Stomach (tissue), 9 donors: ENCODE data around the gene ZC3H12C. TPM values are rescaled to one million over a fixed set of nuclear protein-coding genes. Genes with fewer than 3 reads are reported as not detected.

Experiments used
- DNase-seq, 2 donors: peaks; one replicate each; pipeline versions ENCODE4 v3.0.0 to v3.0.0-alpha.2; 2013 to 2019
- H3K27ac ChIP-seq, 5 donors: fragments of 200-600 bp in 4 of 5; sonication (generic) in 4 of 5; one replicate each; pipeline ENCODE4 v1.5.1; 2013 to 2019; ENCODE audit warnings: mild to moderate bottlenecking in 1 of 5, moderate library complexity in 1 of 5
- H3K27me3 ChIP-seq, 3 donors: fragments of 200-600 bp; sonication (generic); one replicate each; pipeline ENCODE4 v1.5.1; 2017 to 2019; ENCODE audit warnings: mixed run types in 1 of 3
- H3K36me3 ChIP-seq, 4 donors: fragments of 200-600 bp; sonication (generic); 1 replicate in 3 of 4; 2 replicates in 1 of 4; pipeline ENCODE4 v1.5.1; 2016 to 2019
- H3K4me1 ChIP-seq, 4 donors: fragments of 200-600 bp; sonication (generic); one replicate each; pipeline ENCODE4 v1.5.1; 2016 to 2019
- H3K4me3 ChIP-seq, 4 donors: fragments of 200-600 bp; sonication (generic) in 3 of 4; one replicate each; pipeline ENCODE4 v1.5.1; 2016 to 2019; ENCODE audit warnings: mild to moderate bottlenecking in 1 of 4
- H3K9me3 ChIP-seq, 4 donors: fragments of 200-600 bp; sonication (generic); one replicate each; pipeline ENCODE4 v1.5.1; 2016 to 2019
- CTCF ChIP-seq, 7 experiments: fragments of 450-650 bp in 4 of 7; fragments of 200-600 bp in 3 of 7; sonication (generic) in 3 of 7; IDR thresholded peaks; one replicate each; pipeline ENCODE4 v1.5.1; 2016 to 2019; ENCODE audit warnings: antibody characterized with exemption in 7 of 7, control low read depth in 2 of 7, mild to moderate bottlenecking in 1 of 7
- EP300 ChIP-seq: sonication (generic); formaldehyde crosslinking; IDR thresholded peaks from one replicate; pipeline ENCODE4 v1.6.1; 2017; ENCODE audit warnings: antibody characterized with exemption
- POLR2A ChIP-seq, 4 donors: fragments of 450-650 bp; IDR thresholded peaks; one replicate each; pipeline ENCODE4 v1.6.1; 2016; ENCODE audit warnings: antibody characterized with exemption in 4 of 4, control low read depth in 2 of 4, mild to moderate bottlenecking in 1 of 4, moderate library complexity in 1 of 4
- POLR2AphosphoS5 ChIP-seq, 3 donors: sonication (generic); formaldehyde crosslinking; IDR thresholded peaks; one replicate each; pipeline ENCODE4 v1.6.1; 2016; ENCODE audit warnings: antibody characterized with exemption in 3 of 3
- WGBS, 5 donors: extraction: QIAGEN DNeasy Blood & Tissue Kit in 3 of 5; methylation state at CpG; one replicate each; pipeline versions ENCODE4 v1.1.5 to v1.1.7; 2013 to 2018; 5-methylcytosine and 5-hydroxymethylcytosine counted together
- intact Hi-C: fragments of 100-400 bp; cut with DNase I; formaldehyde crosslinking; loops from one replicate; pipeline ENCODE4 v1.15.1; 2023; ENCODE audit warnings: low total_unique reads
- polyA plus RNA-seq, 3 donors: library from polyadenylated mRNA; stranded (reverse); fragments of 200-250 nt; gene quantifications; one replicate each; pipeline ENCODE4 v1.2.3, GENCODE V29; 2013
- total RNA-seq, 5 donors: library from RNA; depleted of rRNA; stranded (reverse); fragments of >200 nt; gene quantifications; one replicate each; pipeline versions ENCODE4 v1.1.0 to v1.2.3, GENCODE V29; 2014 to 2016
- donor health status: healthy with polysubstance abuse.
- donor health status: Bipolar disorder and iron deficiency.
- donor health status: healthy.

Gene ZC3H12C
- total and polyA plus RNA-seq, 8 donors = 1.3 to 23.2 (median 8.3) TPM

DNA sequence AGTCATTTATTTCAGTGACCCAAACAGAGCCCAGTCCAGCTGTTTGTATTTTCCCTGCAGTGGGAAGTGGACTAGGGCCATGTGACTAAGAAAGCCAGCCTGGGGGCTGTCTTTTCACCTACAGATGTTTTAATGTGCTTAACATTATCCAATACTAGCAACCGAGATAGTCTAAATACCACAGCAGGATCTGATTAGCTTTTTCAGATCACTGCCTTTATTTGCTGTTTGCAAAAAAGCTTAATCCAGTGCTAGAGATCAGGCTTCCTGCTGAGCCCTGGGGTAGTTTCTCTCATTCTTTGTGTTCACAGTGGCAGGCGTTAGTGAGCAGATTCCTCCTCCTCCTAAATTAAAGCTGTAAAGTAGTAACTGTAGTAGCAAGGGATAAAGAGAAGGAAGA, 35.0 kb downstream of the ZC3H12C start:
- H3K27me3 ChIP-seq = no peaks in the 10 kb centered on the region
- TF ChIP-seq POLR2A (IDR thresholded peaks at IDR 0.05) (no peak), EP300 (no peak)
- no peak overlapping the region for H3K4me3 ChIP-seq
- H3K4me1 ChIP-seq = peaks cover 0 to 16% (median 7%) of the 10 kb centered on the region in 4 donors
- no peaks in the 10 kb centered on the region for H3K36me3 ChIP-seq
- peak in 1 of 2 donors; percentile 16 for DNase-seq
- intact Hi-C loops = no loop called here
- H3K9me3 ChIP-seq = no peaks in the 10 kb centered on the region
- H3K27ac ChIP-seq = no peak overlapping the region
- 11 to 25% (median 12%) methylated on average over 2 of the region's 2 CpGs for WGBS, 5 donors

DNA sequence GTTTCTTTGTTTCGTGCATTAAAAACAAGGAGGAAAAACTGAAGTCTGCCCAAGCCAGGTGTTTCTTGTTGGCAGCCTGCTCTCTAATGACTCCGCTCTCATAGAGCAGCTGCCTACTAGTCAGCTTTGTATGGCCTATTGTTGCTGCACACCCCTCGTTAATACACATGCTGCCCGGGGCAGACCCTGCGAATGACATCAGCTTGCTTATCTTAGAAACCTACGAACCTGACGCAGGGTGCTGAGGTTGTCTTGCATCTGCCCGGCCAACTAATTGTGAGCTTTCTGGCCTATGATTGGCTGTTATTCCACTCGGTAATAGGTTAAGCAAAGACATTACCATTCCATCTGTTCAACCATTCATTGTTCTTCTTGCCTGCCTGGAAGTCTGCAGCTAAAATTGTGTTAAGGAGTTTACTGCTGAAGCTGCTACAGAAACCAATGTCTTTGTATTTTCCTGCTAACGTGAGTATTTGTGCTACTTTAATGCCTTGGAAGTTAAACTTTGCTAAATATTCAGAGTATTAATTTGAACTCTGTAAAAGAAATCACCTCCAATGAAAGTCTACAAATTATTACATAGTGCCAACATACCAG, 37.5 kb downstream of the ZC3H12C start:
- 49 to 79% (median 59%) methylated on average over 10 of the region's 10 CpGs for WGBS, 5 donors
- Histone ChIP-seq H3K4me1 (peaks cover 0 to 16% (median 7%) of the 10 kb centered on the region in 4 donors), H3K4me3 (no peak overlapping the region), H3K27ac (no peak overlapping the region), H3K36me3 (no peaks in the 10 kb centered on the region), H3K27me3 (no peaks in the 10 kb centered on the region), H3K9me3 (no peaks in the 10 kb centered on the region)
- intact Hi-C loops = no loop called here
- peak in 1 of 2 donors; percentile 87 for DNase-seq
- no peak for TF ChIP-seq EP300
- no peak for TF ChIP-seq CTCF (IDR thresholded peaks at IDR 0.05)
- no peak for TF ChIP-seq POLR2AphosphoS5 (IDR thresholded peaks at IDR 0.05)
- no peak for TF ChIP-seq POLR2A (IDR thresholded peaks at IDR 0.05)

- intact Hi-C loops = no loop called here
- Histone ChIP-seq H3K4me3 (no peak overlapping the region), H3K9me3 (no peaks in the 10 kb centered on the region), H3K4me1 (peaks cover 0 to 16% (median 7%) of the 10 kb centered on the region in 4 donors), H3K27me3 (no peaks in the 10 kb centered on the region), H3K27ac (no peak overlapping the region), H3K36me3 (peaks cover 0 to under 1% (median under 1%) of the 10 kb centered on the region in 4 donors)
- 76 to 91% (median 85%) methylated on average over 6 of the region's 6 CpGs for WGBS, 5 donors
- no peak for DNase-seq
- TF ChIP-seq POLR2A (IDR thresholded peaks at IDR 0.05) (no peak), EP300 (no peak), POLR2AphosphoS5 (IDR thresholded peaks at IDR 0.05) (no peak), CTCF (IDR thresholded peaks at IDR 0.05) (no peak)
Observed at GRCh38 chr11:110131386-110132123, 38.4 kb downstream of the ZC3H12C start.

- WGBS, 5 donors = 84 to 90% (median 87%) methylated on average over 2 of the region's 2 CpGs
- H3K27ac ChIP-seq = no peak overlapping the region
- no peak for DNase-seq
- TF ChIP-seq CTCF (IDR thresholded peaks at IDR 0.05) (no peak), POLR2AphosphoS5 (IDR thresholded peaks at IDR 0.05) (no peak), EP300 (no peak), POLR2A (IDR thresholded peaks at IDR 0.05) (no peak)
- H3K27me3 ChIP-seq = no peaks in the 10 kb centered on the region
- H3K9me3 ChIP-seq = no peaks in the 10 kb centered on the region
- no peak overlapping the region for H3K4me3 ChIP-seq
- H3K36me3 ChIP-seq = peaks cover 0 to 8% (median 5%) of the 10 kb centered on the region in 4 donors
- peaks cover 0 to 4% (median 2%) of the 10 kb centered on the region in 4 donors for H3K4me1 ChIP-seq
- intact Hi-C loops = no loop called here
Observed at GRCh38 chr11:110133160-110133559, 40.0 kb downstream of the ZC3H12C start.
